ENCODE results near the gene ARHGAP22.

DNA sequence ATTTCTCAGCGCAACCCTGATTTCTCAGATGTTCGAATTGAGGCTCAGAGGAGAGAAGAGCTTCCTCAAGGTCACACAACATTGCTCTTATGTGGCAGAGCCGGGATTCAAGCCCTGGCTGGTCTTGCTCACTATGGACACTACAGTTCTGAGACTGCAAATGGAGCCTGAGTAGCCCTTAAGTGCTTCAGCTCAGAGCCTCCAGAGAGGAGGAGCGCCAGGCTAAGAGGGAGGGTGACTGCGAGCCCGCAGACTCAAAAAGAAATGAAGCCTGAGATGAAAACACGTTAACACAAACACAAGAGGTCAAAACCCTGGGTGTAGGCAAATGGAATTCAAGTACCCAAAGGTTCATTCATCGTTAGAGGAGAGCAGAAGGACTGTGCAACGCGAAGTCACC is 13.9 kb downstream of the ARHGAP22 start:
- TF ChIP-seq, protein P1, sequence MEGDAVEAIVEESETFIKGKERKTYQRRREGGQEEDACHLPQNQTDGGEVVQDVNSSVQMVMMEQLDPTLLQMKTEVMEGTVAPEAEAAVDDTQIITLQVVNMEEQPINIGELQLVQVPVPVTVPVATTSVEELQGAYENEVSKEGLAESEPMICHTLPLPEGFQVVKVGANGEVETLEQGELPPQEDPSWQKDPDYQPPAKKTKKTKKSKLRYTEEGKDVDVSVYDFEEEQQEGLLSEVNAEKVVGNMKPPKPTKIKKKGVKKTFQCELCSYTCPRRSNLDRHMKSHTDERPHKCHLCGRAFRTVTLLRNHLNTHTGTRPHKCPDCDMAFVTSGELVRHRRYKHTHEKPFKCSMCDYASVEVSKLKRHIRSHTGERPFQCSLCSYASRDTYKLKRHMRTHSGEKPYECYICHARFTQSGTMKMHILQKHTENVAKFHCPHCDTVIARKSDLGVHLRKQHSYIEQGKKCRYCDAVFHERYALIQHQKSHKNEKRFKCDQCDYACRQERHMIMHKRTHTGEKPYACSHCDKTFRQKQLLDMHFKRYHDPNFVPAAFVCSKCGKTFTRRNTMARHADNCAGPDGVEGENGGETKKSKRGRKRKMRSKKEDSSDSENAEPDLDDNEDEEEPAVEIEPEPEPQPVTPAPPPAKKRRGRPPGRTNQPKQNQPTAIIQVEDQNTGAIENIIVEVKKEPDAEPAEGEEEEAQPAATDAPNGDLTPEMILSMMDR (IDR thresholded peaks at IDR 0.05): no peak
- TF ChIP-seq POLR2A (IDR thresholded peaks at IDR 0.05) (no peak), EP300 (IDR thresholded peaks at IDR 0.05) (no peak)

Measured in tibial nerve (tissue), 4 donors.